ENCODE data around the gene MAPRE2.

MAPRE2 gene

DNA sequence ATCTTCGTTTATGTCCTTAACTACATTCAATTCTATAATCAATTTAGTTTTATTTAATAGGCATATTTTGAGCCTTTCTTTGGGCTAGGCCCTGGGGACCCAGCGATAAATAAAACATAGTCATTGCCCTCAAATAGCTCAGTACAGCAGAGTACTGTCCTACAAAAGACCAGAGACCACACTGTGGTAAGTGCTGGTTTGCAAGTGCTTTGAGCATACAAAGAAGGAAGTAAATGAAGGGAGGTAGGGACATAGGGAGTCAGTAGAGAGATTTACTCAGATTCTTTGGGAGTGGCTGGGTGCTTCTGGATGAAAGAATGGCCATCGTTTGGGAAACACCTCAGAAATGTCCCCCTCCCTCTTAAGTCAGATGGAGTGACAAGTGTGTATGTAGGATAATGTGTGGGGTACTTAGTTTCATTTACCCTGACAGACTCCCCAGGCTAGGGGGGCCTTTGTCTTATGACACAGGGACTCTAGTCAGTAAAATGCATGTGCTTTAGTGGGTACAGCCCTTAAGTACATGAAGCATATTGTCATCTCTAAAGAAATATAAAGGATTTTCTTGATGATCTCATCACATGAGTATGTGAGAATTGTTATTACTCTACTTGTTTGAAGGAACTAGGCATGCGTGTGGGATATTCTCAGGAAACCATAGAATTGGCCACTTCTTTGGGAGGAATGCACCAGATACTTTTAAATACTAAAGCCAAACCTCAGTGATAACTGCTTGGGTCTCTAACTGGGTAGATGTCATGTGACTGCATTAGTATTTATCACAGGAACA, 35.1 kb downstream of the MAPRE2 start:
- in situ Hi-C loops (cut with HindIII; ENCODE audit: low pct_unique_long_range_greater_than_20kb, low sequenced_read_pairs), result no loop called here
- TF ChIP-seq JUND (IDR thresholded peaks at IDR 0.05; ENCODE audit: low read depth), result no peak
- DNase-seq (ENCODE audit: low read depth in 1 of 2, low spot score in 1 of 2), result no peak

DNA sequence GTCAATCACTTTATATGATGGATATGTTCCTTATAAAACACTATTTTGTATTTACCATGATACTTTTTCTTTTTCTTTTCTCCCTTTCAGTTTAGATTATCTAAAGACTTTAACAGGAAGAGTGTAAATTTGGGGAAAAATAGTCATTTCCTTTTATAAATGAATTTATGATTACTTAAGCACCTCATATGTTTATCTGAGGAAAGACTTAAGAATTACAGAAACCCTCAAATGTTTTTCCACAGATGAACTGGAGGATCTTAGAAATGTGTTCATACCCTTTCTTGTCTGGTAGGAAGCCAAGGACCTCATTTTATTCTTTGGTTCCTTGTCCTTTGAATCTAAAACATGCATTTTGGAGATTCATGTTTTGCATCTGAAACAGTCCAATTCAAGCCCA, 36.7 kb downstream of the MAPRE2 start:
- no peak for DNase-seq (ENCODE audit: low read depth in 1 of 2, low spot score in 1 of 2)
- in situ Hi-C loops (cut with HindIII; ENCODE audit: low pct_unique_long_range_greater_than_20kb, low sequenced_read_pairs), result no loop called here
- no peak for TF ChIP-seq JUND (IDR thresholded peaks at IDR 0.05; ENCODE audit: low read depth)

DNA sequence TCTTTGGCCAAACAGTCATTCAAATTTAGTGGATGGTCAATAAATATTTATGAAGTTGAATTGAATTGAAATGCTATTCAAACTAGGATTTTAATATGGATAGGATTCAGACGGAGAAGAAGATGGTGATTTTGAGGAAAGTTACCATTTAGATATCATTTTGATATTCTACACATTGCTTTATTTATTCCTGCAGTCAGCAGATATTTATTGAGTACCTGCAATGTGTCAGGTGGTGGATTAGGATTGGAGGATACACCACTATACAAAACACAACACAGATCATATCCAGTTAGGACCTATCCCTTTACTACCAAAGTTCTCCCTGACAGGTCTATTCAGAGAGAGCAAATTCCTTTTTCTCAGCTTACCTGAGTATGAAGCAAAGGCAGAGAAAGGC, 38.8 kb downstream of the MAPRE2 start:
- no peak for DNase-seq (ENCODE audit: low read depth in 1 of 2, low spot score in 1 of 2)
- no peak for TF ChIP-seq JUND (IDR thresholded peaks at IDR 0.05; ENCODE audit: low read depth)
- in situ Hi-C loops (cut with HindIII; ENCODE audit: low pct_unique_long_range_greater_than_20kb, low sequenced_read_pairs), result no loop called here

DNA sequence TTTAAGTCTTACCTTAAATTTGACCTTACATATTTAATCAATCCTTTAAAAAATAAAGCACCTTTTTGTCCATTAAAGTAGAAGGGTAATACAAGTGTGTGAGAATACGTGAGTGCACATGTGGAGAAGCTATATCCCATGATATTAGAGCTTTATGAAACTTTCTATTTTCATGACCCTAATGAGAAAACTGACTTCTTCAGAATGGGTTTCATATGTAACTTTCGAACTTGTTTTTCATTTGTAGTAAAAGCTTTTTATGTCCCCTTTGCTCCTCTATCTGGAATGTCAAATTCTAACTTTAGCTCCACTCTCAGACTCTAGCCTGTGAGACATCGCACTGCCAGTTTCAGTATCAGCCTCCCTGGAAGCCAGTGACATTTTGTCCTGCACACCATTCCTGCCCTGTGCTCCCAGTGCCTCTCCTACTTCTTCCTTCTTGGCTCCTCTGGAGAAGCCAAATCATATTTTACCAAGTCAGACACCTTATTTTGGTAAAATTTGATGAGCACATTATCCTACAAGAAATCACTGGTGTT, 42.0 kb downstream of the MAPRE2 start:
- in situ Hi-C loops (cut with HindIII; ENCODE audit: low pct_unique_long_range_greater_than_20kb, low sequenced_read_pairs), result no loop called here
- DNase-seq (ENCODE audit: low read depth in 1 of 2, low spot score in 1 of 2), result no peak
- no peak for TF ChIP-seq JUND (IDR thresholded peaks at IDR 0.05; ENCODE audit: low read depth)

DNA sequence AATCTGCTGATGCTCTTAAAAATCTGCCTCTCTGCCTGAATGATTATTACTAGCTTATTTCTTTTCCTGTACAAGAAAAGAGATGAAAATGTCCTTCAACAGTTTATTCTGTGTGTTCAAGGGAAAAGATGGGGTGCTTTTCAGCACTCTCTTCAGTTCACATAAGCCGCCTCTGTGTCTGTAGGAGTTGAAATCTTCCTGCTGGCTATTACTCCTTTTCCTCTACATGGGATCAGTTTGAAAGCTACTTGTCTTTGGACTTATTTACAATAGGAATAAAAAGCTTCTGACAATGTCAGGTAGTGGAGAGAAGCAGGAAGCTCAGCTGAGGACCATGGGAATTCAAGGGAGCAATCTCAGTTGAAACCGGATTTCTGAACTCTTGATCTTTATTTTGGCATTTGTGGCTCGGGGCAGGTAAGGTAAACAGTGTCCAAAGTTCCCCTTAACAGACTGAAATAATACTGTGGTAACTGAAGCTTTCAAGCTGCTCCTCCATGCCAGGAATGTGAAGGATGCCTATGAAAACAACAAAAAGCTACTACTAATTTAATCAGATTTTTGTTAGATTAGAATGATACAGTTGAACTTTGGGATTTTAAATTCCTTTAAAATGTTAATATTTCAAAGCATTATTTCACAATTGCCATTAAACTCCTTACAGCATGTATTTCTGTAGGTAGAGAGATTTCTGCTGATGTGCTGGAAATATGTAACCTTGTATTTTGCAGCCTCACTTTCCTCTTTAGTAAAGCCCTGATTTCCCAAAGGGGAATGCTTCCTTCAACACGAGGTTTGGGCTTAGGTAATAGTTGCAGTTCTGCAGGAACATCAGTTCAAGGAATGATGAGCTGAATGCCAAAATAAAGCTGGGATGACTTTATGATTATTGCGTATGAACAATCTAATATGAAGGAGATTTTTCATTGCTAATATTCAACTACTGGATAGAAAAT, 43.6 kb downstream of the MAPRE2 start:
- DNase-seq (ENCODE audit: low read depth in 1 of 2, low spot score in 1 of 2), result no peak
- in situ Hi-C loops (cut with HindIII; ENCODE audit: low pct_unique_long_range_greater_than_20kb, low sequenced_read_pairs), result no loop called here

GRCh38 chr18:35085450-35086380, 44.5 kb downstream of the MAPRE2 start:
- no peak for DNase-seq (ENCODE audit: low read depth in 1 of 2, low spot score in 1 of 2)
- in situ Hi-C loops (cut with HindIII; ENCODE audit: low pct_unique_long_range_greater_than_20kb, low sequenced_read_pairs), result no loop called here
- TF ChIP-seq JUND (IDR thresholded peaks at IDR 0.05; ENCODE audit: low read depth), result no peak

More for the DNA sequence above, 43.6 kb downstream of the MAPRE2 start:
- TF ChIP-seq JUND (IDR thresholded peaks at IDR 0.05; ENCODE audit: low read depth), result no peak

DNA sequence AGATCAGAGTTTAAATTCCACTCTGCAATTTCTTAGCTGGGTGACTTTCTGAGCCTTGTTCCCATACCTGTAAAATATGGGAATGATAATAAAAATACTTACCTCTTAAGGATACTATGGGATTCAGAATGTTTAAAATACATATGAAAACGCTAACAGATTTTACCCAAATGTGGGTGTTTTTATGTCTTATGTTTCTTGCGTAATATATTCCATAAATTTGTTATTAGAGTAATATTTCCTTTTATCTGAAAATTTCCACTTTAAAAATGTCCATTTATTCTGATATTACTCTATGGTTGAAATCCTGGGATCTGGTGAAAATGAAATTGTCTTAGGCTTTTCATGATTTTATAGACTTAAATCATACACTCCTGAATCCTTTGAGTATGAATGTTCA, 45.5 kb downstream of the MAPRE2 start:
- no peak for DNase-seq (ENCODE audit: low read depth in 1 of 2, low spot score in 1 of 2)
- in situ Hi-C loops (cut with HindIII; ENCODE audit: low pct_unique_long_range_greater_than_20kb, low sequenced_read_pairs), result no loop called here
- TF ChIP-seq JUND (IDR thresholded peaks at IDR 0.05; ENCODE audit: low read depth), result no peak

DNA sequence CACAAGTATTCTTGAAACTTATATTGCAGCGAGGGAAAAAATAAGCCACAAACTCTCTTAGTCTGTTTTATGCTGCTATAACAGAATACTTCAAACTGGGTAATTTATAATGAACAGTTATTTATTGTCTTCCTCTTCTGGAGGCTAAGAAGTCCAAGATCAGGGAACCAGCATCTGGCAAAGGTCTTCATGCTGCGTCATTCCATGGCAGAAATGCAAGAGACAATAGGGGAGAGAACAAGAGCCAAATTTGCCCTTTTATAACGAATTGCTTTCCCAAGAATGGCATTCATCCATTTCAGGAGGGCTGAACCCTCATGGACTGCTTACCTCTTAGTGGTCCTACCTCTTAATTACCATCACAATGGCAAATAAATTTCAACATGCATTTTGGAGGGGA, 46.5 kb downstream of the MAPRE2 start:
- no peak for TF ChIP-seq JUND (IDR thresholded peaks at IDR 0.05; ENCODE audit: low read depth)
- in situ Hi-C loops (cut with HindIII; ENCODE audit: low pct_unique_long_range_greater_than_20kb, low sequenced_read_pairs), result no loop called here
- no peak for DNase-seq (ENCODE audit: low read depth in 1 of 2, low spot score in 1 of 2)

DNA sequence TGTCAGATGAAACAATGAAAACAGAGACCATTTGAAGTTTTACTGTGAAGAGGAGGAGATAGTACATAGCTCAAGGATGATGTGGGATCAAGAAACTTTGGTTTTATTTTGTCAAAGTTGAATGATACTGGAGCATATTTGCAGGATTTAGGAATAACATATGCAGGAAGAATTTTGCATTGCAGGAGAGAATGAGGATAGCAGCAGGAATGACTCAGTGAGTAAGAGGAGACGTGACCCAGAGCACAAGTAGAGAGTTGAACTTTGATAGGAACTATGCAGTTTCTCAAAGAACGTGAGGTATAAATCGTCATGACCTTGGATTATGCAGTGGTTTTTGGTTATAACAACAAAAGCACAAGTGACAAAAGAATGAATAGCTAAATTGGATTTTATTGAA, 47.7 kb downstream of the MAPRE2 start:
- in situ Hi-C loops (cut with HindIII; ENCODE audit: low pct_unique_long_range_greater_than_20kb, low sequenced_read_pairs), result no loop called here
- TF ChIP-seq JUND (IDR thresholded peaks at IDR 0.05; ENCODE audit: low read depth), result no peak
- DNase-seq (ENCODE audit: low read depth in 1 of 2, low spot score in 1 of 2), result no peak

DNA sequence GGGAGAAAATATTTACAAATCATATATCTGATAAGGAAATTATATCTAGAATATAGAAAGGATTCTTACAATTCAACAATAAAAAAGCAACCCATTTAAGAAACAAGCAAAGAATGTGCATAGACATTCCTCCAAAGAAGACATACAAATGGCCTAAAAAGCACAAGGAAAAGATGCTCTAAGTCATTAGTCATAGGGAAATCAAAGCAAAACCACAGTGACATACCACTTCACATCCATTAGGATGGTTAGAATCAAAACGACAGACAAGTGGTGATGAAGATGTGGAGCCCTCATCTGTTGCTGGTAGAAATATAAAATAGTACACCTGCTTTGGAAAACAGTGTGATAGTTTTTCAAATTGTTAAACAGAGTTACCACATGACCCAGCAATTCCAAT, 48.2 kb downstream of the MAPRE2 start:
- TF ChIP-seq JUND (IDR thresholded peaks at IDR 0.05; ENCODE audit: low read depth), result no peak
- in situ Hi-C loops (cut with HindIII; ENCODE audit: low pct_unique_long_range_greater_than_20kb, low sequenced_read_pairs), result no loop called here
- DNase-seq (ENCODE audit: low read depth in 1 of 2, low spot score in 1 of 2), result no peak

- in situ Hi-C loops (cut with HindIII; ENCODE audit: low pct_unique_long_range_greater_than_20kb, low sequenced_read_pairs), result no loop called here
- no peak for DNase-seq (ENCODE audit: low read depth in 1 of 2, low spot score in 1 of 2)
- no peak for TF ChIP-seq JUND (IDR thresholded peaks at IDR 0.05; ENCODE audit: low read depth)
Measured at GRCh38 chr18:35089891-35090550, 48.8 kb downstream of the MAPRE2 start.

Data from T47D (cell line).